ENCODE data around the gene HLA-DRA.

GRCh38 chr6:32483968-32484613, 44.4 kb downstream of the HLA-DRA start:
- TF ChIP-seq CTCF (conservative IDR thresholded peaks at IDR 0.05; ENCODE audit: low read length) (no peak), EZH2phosphoT487 (IDR thresholded peaks at IDR 0.05; ENCODE audit: borderline replicate concordance) (no peak)
